Liver (tissue), 9 donors: ENCODE measurements around the gene DARS1. TPM values are rescaled to one million over a fixed set of nuclear protein-coding genes. Genes with fewer than 3 reads are reported as not detected.
"Not testable (repeated sequence)": the region's sequence is repeated elsewhere in the genome, so short reads cannot be mapped to it uniquely, and the experiment has no call there.

Experiments used
- DNase-seq: peaks from one replicate; pipeline ENCODE4 v3.0.0-alpha.2; 2017; ENCODE audit warnings: low spot score
- H3K27ac ChIP-seq, 2 donors: one replicate each; pipeline ENCODE4 v1.7.0; 2013; ENCODE audit warnings: inconsistent platforms in 2 of 2, low read length in 2 of 2, control low read depth in 1 of 2, low read depth in 1 of 2, mild to moderate bottlenecking in 1 of 2
- H3K27me3 ChIP-seq, 4 donors: one replicate each; pipeline versions ENCODE4 v1.6.1 to v1.7.0; 2013; ENCODE audit warnings: low read length in 3 of 4, inconsistent platforms in 1 of 4, mild to moderate bottlenecking in 1 of 4, moderate library complexity in 1 of 4; ENCODE audit not compliant: control insufficient read depth in 4 of 4, insufficient read depth in 4 of 4
- H3K36me3 ChIP-seq, 4 donors: one replicate each; pipeline versions ENCODE4 v1.6.1 to v1.7.0; 2013; ENCODE audit warnings: low read length in 3 of 4, mild to moderate bottlenecking in 3 of 4, low read depth in 1 of 4, moderate library complexity in 1 of 4; ENCODE audit not compliant: control insufficient read depth in 4 of 4, insufficient read depth in 3 of 4
- H3K4me1 ChIP-seq, 4 donors: one replicate each; pipeline versions ENCODE4 v1.6.1 to v1.7.0; 2013; ENCODE audit warnings: low read length in 3 of 4, mild to moderate bottlenecking in 3 of 4, moderate library complexity in 1 of 4; ENCODE audit not compliant: control insufficient read depth in 4 of 4, insufficient read depth in 4 of 4
- H3K4me3 ChIP-seq, 3 donors: one replicate each; pipeline versions ENCODE4 v1.6.1 to v1.7.0; 2013; ENCODE audit warnings: low read length in 3 of 3, control low read depth in 1 of 3, low read depth in 1 of 3, mild to moderate bottlenecking in 1 of 3
- H3K9ac ChIP-seq, 2 donors: one replicate each; pipeline ENCODE4 v1.7.0; 2013; ENCODE audit warnings: low read length in 2 of 2, mild to moderate bottlenecking in 2 of 2, moderate library complexity in 2 of 2, control low read depth in 1 of 2, low read depth in 1 of 2
- H3K9me3 ChIP-seq, 4 donors: one replicate each; pipeline versions ENCODE4 v1.6.1 to v1.7.0; 2013; ENCODE audit warnings: low read length in 3 of 4; ENCODE audit not compliant: control insufficient read depth in 4 of 4
- EGR1 ChIP-seq, 2 donors: IDR thresholded peaks; 2 replicates each; pipeline ENCODE4 v1.6.1; 2016 to 2018; ENCODE audit warnings: antibody characterized with exemption in 2 of 2, low read depth in 2 of 2
- FOXA1 ChIP-seq: IDR thresholded peaks from 2 replicates; pipeline ENCODE4 v1.6.1; 2016; ENCODE audit warnings: antibody characterized with exemption
- FOXA2 ChIP-seq: IDR thresholded peaks from 2 replicates; pipeline ENCODE4 v1.6.1; 2016; ENCODE audit warnings: antibody characterized with exemption
- HNF4A ChIP-seq, 2 donors: conservative IDR thresholded peaks; 2 replicates each; pipeline ENCODE4 v1.6.1; 2016; ENCODE audit warnings: antibody characterized with exemption in 2 of 2, mild to moderate bottlenecking in 2 of 2
- HNF4G ChIP-seq: IDR thresholded peaks from 2 replicates; pipeline ENCODE4 v1.6.1; 2016; ENCODE audit warnings: antibody characterized with exemption
- JUND ChIP-seq, 2 donors: IDR thresholded peaks; 2 replicates each; pipeline ENCODE4 v1.6.1; 2016; ENCODE audit warnings: antibody characterized with exemption in 2 of 2
- NR2F2 ChIP-seq: IDR thresholded peaks from 2 replicates; pipeline ENCODE4 v1.6.1; 2016; ENCODE audit warnings: antibody characterized with exemption
- RAD21 ChIP-seq, 2 donors: IDR thresholded peaks; 2 replicates each; pipeline ENCODE4 v1.6.1; 2016; ENCODE audit warnings: antibody characterized with exemption in 2 of 2, mild to moderate bottlenecking in 2 of 2
- RXRA ChIP-seq, 2 donors: IDR thresholded peaks; 2 replicates each; pipeline ENCODE4 v1.6.1; 2017 to 2018; ENCODE audit warnings: antibody characterized with exemption in 2 of 2, mild to moderate bottlenecking in 1 of 2
- SP1 ChIP-seq: IDR thresholded peaks from 2 replicates; pipeline ENCODE4 v1.6.1; 2018; ENCODE audit warnings: antibody characterized with exemption, mild to moderate bottlenecking
- TAF1 ChIP-seq: conservative IDR thresholded peaks from 2 replicates; pipeline ENCODE4 v1.6.1; 2016; ENCODE audit warnings: antibody characterized with exemption, mild to moderate bottlenecking
- YY1 ChIP-seq: IDR thresholded peaks from 2 replicates; pipeline ENCODE4 v1.6.1; 2016; ENCODE audit warnings: antibody characterized with exemption, mild to moderate bottlenecking
- WGBS: extraction: QIAGEN DNeasy Blood & Tissue Kit; methylation state at CpG from one replicate; pipeline ENCODE4 v1.1.7; 2013; 5-methylcytosine and 5-hydroxymethylcytosine counted together
- polyA plus RNA-seq, 2 donors: library from polyadenylated mRNA; stranded (reverse) in 1 of 2; unstranded in 1 of 2; fragments of 200-250 nt in 1 of 2; fragments of >200 nt in 1 of 2; fragmentation: Nextera tagmentation in 1 of 2; extraction: Ambion mirVana in 1 of 2; gene quantifications; one replicate each; pipeline versions ENCODE4 v1.2.1 to v1.2.3, GENCODE V29; 2013 to 2015
- total RNA-seq, 2 donors: library from RNA; depleted of rRNA; stranded (reverse); fragments of >200 nt; gene quantifications; one replicate each; pipeline ENCODE4 v1.2.3, GENCODE V29; 2014
- TF ChIP-seq, protein P1 (sequence below): fragments of 150-350 bp; IDR thresholded peaks from 2 replicates; pipeline ENCODE4 v1.5.1; 2017; ENCODE audit warnings: improper control_type of control experiment, low read depth, low read length; ENCODE audit not compliant: missing input control
- TF ChIP-seq, protein P2 (sequence below): IDR thresholded peaks from 2 replicates; pipeline ENCODE4 v1.6.1; 2016; ENCODE audit warnings: antibody characterized with exemption
- TF ChIP-seq, protein P3 (sequence below): IDR thresholded peaks from 2 replicates; pipeline ENCODE4 v1.6.1; 2016; ENCODE audit warnings: antibody characterized with exemption
- TF ChIP-seq, protein P4 (sequence below): IDR thresholded peaks from 2 replicates; pipeline ENCODE4 v1.6.1; 2016; ENCODE audit warnings: antibody characterized with exemption, mild to moderate bottlenecking
- donor health status: healthy.
- donor health status: healthy.
- donor health status: healthy.
- donor health status: healthy.
- donor health status: healthy.

DARS1 gene
- total and polyA plus RNA-seq, 4 donors, result 25.0 to 44.1 (median 32.6) TPM

DNA sequence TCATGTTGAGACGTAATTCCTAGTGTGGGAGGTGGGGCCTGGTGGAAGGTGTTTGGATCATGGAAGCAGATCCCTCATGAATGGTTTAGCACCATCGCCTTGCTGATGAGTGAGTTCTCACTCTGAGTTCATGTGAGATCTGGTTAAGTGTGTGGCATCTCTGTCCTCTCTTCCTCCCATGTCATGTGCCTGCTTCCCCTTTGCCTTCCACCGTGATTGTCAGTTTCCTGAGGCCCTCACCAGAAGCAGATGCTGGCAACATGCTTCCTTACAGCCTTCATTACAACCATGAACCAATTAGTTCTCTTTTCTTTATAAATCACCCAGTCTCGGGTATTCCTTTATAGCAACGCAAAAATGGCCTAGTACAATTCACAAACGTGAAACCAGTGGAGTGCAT lies 94.6 kb downstream of the DARS1 start (continued):
- TF ChIP-seq, protein P1, sequence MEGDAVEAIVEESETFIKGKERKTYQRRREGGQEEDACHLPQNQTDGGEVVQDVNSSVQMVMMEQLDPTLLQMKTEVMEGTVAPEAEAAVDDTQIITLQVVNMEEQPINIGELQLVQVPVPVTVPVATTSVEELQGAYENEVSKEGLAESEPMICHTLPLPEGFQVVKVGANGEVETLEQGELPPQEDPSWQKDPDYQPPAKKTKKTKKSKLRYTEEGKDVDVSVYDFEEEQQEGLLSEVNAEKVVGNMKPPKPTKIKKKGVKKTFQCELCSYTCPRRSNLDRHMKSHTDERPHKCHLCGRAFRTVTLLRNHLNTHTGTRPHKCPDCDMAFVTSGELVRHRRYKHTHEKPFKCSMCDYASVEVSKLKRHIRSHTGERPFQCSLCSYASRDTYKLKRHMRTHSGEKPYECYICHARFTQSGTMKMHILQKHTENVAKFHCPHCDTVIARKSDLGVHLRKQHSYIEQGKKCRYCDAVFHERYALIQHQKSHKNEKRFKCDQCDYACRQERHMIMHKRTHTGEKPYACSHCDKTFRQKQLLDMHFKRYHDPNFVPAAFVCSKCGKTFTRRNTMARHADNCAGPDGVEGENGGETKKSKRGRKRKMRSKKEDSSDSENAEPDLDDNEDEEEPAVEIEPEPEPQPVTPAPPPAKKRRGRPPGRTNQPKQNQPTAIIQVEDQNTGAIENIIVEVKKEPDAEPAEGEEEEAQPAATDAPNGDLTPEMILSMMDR, result no peak
- TF ChIP-seq FOXA1, result no peak

DNA sequence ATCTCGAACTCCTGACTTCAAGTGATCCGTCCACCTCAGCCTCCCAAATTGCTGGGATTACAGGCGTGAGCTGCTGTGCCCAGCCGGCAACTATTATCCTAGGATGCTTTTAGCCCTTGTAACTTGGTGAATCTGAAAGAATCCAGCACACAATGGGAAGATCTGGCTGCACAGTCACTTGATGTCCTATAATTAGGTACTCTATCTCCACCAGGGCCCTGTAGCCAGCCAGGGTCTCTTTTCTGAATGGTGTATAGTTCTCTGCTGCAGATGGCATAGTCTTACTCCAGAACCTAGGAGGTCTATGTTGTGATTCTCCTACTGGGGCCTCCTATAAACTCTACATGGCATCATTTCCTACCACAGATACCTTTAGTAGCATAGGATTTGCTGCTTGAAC lies 95.3 kb downstream of the DARS1 start:
- H3K9me3 ChIP-seq, result no peaks in the 10 kb centered on the region
- H3K27me3 ChIP-seq, result peaks cover 0 to 2% (median 0%) of the 10 kb centered on the region in 4 donors
- no peaks in the 10 kb centered on the region for H3K4me1 ChIP-seq
- H3K27ac ChIP-seq, result no peak overlapping the region
- no peak for DNase-seq
- no peak overlapping the region for H3K9ac ChIP-seq
- no peak overlapping the region for H3K4me3 ChIP-seq
- no peaks in the 10 kb centered on the region for H3K36me3 ChIP-seq
- TF ChIP-seq YY1 (no peak), RXRA (IDR thresholded peaks at IDR 0.05) (no peak), TAF1 (no peak), RAD21 (IDR thresholded peaks at IDR 0.05) (no peak), HNF4G (no peak), SP1 (no peak), FOXA2 (no peak), FOXA1 (no peak), HNF4A (conservative IDR thresholded peaks at IDR 0.05) (no peak), JUND (IDR thresholded peaks at IDR 0.05) (no peak), NR2F2 (no peak), EGR1 (IDR thresholded peaks at IDR 0.05; ENCODE audit: low read depth in 2 of 2) (no peak)
- TF ChIP-seq, protein P1, result no peak
- TF ChIP-seq, protein P2, sequence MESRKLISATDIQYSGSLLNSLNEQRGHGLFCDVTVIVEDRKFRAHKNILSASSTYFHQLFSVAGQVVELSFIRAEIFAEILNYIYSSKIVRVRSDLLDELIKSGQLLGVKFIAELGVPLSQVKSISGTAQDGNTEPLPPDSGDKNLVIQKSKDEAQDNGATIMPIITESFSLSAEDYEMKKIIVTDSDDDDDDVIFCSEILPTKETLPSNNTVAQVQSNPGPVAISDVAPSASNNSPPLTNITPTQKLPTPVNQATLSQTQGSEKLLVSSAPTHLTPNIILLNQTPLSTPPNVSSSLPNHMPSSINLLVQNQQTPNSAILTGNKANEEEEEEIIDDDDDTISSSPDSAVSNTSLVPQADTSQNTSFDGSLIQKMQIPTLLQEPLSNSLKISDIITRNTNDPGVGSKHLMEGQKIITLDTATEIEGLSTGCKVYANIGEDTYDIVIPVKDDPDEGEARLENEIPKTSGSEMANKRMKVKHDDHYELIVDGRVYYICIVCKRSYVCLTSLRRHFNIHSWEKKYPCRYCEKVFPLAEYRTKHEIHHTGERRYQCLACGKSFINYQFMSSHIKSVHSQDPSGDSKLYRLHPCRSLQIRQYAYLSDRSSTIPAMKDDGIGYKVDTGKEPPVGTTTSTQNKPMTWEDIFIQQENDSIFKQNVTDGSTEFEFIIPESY, result no peak
- TF ChIP-seq, protein P3, sequence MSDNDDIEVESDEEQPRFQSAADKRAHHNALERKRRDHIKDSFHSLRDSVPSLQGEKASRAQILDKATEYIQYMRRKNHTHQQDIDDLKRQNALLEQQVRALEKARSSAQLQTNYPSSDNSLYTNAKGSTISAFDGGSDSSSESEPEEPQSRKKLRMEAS, result no peak
- TF ChIP-seq, protein P4, sequence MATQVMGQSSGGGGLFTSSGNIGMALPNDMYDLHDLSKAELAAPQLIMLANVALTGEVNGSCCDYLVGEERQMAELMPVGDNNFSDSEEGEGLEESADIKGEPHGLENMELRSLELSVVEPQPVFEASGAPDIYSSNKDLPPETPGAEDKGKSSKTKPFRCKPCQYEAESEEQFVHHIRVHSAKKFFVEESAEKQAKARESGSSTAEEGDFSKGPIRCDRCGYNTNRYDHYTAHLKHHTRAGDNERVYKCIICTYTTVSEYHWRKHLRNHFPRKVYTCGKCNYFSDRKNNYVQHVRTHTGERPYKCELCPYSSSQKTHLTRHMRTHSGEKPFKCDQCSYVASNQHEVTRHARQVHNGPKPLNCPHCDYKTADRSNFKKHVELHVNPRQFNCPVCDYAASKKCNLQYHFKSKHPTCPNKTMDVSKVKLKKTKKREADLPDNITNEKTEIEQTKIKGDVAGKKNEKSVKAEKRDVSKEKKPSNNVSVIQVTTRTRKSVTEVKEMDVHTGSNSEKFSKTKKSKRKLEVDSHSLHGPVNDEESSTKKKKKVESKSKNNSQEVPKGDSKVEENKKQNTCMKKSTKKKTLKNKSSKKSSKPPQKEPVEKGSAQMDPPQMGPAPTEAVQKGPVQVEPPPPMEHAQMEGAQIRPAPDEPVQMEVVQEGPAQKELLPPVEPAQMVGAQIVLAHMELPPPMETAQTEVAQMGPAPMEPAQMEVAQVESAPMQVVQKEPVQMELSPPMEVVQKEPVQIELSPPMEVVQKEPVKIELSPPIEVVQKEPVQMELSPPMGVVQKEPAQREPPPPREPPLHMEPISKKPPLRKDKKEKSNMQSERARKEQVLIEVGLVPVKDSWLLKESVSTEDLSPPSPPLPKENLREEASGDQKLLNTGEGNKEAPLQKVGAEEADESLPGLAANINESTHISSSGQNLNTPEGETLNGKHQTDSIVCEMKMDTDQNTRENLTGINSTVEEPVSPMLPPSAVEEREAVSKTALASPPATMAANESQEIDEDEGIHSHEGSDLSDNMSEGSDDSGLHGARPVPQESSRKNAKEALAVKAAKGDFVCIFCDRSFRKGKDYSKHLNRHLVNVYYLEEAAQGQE, result no peak
- 96% methylated on average over 4 of the region's 4 CpGs for WGBS

DNA sequence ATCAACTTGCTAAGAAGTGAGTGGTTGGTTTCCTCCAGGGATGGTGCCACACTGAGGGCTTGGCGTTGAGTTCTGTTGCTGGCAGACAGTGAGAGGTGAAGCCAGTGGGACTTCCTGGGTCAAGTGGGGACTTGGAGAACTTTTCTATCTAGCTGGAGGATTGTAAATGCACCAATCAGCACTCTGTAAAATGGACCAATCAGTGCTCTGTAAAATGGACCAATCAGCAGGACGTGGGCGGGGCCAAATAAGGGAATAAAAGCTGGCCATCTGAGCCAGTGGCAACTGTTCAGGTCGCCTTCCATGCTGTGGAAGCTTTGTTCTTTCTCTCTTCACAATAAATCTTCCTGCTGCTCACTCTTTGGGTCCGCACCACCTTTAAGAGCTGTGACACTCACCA lies 96.8 kb downstream of the DARS1 start:
- not testable (repeated sequence) for H3K27me3 ChIP-seq, H3K9ac ChIP-seq, H3K9me3 ChIP-seq, H3K27ac ChIP-seq, H3K4me1 ChIP-seq, DNase-seq, H3K36me3 ChIP-seq, H3K4me3 ChIP-seq
- WGBS, result 78% methylated on average over 5 of the region's 5 CpGs
